Upper lobe of left lung (tissue), 6 donors: ENCODE measurements around the gene CDC16. TPM values are rescaled to one million over a fixed set of nuclear protein-coding genes. Genes with fewer than 3 reads are reported as not detected.

Experiments used
- ATAC-seq, 2 donors: fragments of 200-7000 bp; cut with Tn5 transposase; one replicate each; pipeline ENCODE4 v1.9.1; 2022; ENCODE audit warnings: mild to moderate bottlenecking in 2 of 2, moderate library complexity in 2 of 2; ENCODE audit not compliant: low FRiP score in 2 of 2
- DNase-seq, 2 donors: peaks; one replicate each; pipeline ENCODE4 v3.0.0-alpha.2; 2019 to 2020
- H3K27ac ChIP-seq, 4 donors: fragments of 200-600 bp; sonication (generic); one replicate each; pipeline ENCODE4 v1.5.1; 2016 to 2019
- H3K27me3 ChIP-seq, 4 donors: fragments of 200-600 bp; sonication (generic); one replicate each; pipeline ENCODE4 v1.5.1; 2017 to 2019
- H3K36me3 ChIP-seq, 4 donors: fragments of 200-600 bp; sonication (generic); one replicate each; pipeline ENCODE4 v1.5.1; 2016 to 2019
- H3K4me1 ChIP-seq, 4 donors: fragments of 200-600 bp; sonication (generic); one replicate each; pipeline ENCODE4 v1.5.1; 2018 to 2019
- H3K4me3 ChIP-seq, 4 donors: fragments of 200-600 bp; sonication (generic); one replicate each; pipeline ENCODE4 v1.5.1; 2017 to 2019; ENCODE audit warnings: mild to moderate bottlenecking in 2 of 4, moderate library complexity in 1 of 4
- H3K9me3 ChIP-seq, 4 donors: fragments of 200-600 bp; sonication (generic); one replicate each; pipeline ENCODE4 v1.5.1; 2018 to 2019
- CTCF ChIP-seq, 6 experiments: fragments of 450-650 bp in 4 of 6; fragments of 200-600 bp in 2 of 6; sonication (generic) in 2 of 6; IDR thresholded peaks; one replicate each; pipeline ENCODE4 v1.5.1; 2016 to 2019; ENCODE audit warnings: antibody characterized with exemption in 6 of 6
- EP300 ChIP-seq, 4 donors: sonication (generic); formaldehyde crosslinking; IDR thresholded peaks; one replicate each; pipeline ENCODE4 v1.5.1; 2017; ENCODE audit warnings: antibody characterized with exemption in 4 of 4, control low read depth in 2 of 4
- POLR2A ChIP-seq, 4 donors: fragments of 450-650 bp; IDR thresholded peaks; one replicate each; pipeline ENCODE4 v1.5.1; 2016 to 2017; ENCODE audit warnings: antibody characterized with exemption in 4 of 4, mild to moderate bottlenecking in 2 of 4
- POLR2AphosphoS5 ChIP-seq, 2 donors: sonication (generic); formaldehyde crosslinking; IDR thresholded peaks; one replicate each; pipeline ENCODE4 v1.5.1; 2017; ENCODE audit warnings: antibody characterized with exemption in 2 of 2
- WGBS, 2 donors: methylation state at CpG; one replicate each; pipeline ENCODE4 v1.1.5; 2017 to 2018; 5-methylcytosine and 5-hydroxymethylcytosine counted together
- total RNA-seq, 6 donors: library from RNA; depleted of rRNA in 4 of 6; stranded (reverse); fragments of >200 nt in 4 of 6; gene quantifications; one replicate each; pipeline versions ENCODE4 v1.1.0 to v1.2.1, GENCODE V29; 2016 to 2021
- donor health status: DM: no; HTN: no; CAD: no; lungs with moderate emphysema.
- donor health status: DM: no; HTN: yes; CAD: no; lungs with severe emphysema.

Gene CDC16
- total RNA-seq, 6 donors from 2014 or later, result 46.6 to 123 (median 58.3) TPM

GRCh38 chr13:114283576-114283975 is 48.9 kb downstream of the CDC16 start:
- Histone ChIP-seq H3K4me3 (no peak overlapping the region), H3K4me1 (peaks cover 17 to 29% (median 21%) of the 10 kb centered on the region in 4 donors), H3K27me3 (no peaks in the 10 kb centered on the region), H3K36me3 (peaks cover 0 to 35% (median 25%) of the 10 kb centered on the region in 4 donors), H3K27ac (no peak overlapping the region), H3K9me3 (no peaks in the 10 kb centered on the region)
- TF ChIP-seq POLR2A (IDR thresholded peaks at IDR 0.05) (no peak), CTCF (IDR thresholded peaks at IDR 0.05) (no peak), EP300 (IDR thresholded peaks at IDR 0.05) (no peak), POLR2AphosphoS5 (IDR thresholded peaks at IDR 0.05) (no peak)
- DNase-seq (no peak), ATAC-seq (no peak)
- 75 to 84% methylated on average over 3 of the region's 3 CpGs for WGBS, 2 donors

GRCh38 chr13:114284680-114285079 is 50.0 kb downstream of the CDC16 start:
- ATAC-seq, result no peak
- Histone ChIP-seq H3K36me3 (peaks cover 0 to 44% (median 30%) of the 10 kb centered on the region in 4 donors), H3K27ac (no peak overlapping the region), H3K4me1 (peaks cover 17 to 29% (median 21%) of the 10 kb centered on the region in 4 donors), H3K27me3 (no peaks in the 10 kb centered on the region), H3K4me3 (no peak overlapping the region), H3K9me3 (no peaks in the 10 kb centered on the region)
- WGBS, 2 donors, result 96% methylated on average over 8 of the region's 8 CpGs
- no peak for DNase-seq
- TF ChIP-seq POLR2AphosphoS5 (IDR thresholded peaks at IDR 0.05) (no peak), EP300 (IDR thresholded peaks at IDR 0.05) (no peak), POLR2A (IDR thresholded peaks at IDR 0.05) (no peak), CTCF (IDR thresholded peaks at IDR 0.05) (no peak)

GRCh38 chr13:114285166-114285808 is 50.6 kb downstream of the CDC16 start:
- H3K4me1 ChIP-seq, result peaks cover 11 to 24% (median 16%) of the 10 kb centered on the region in 4 donors
- H3K27ac ChIP-seq, result no peak overlapping the region
- H3K9me3 ChIP-seq, result no peaks in the 10 kb centered on the region
- H3K27me3 ChIP-seq, result no peaks in the 10 kb centered on the region
- TF ChIP-seq CTCF (IDR thresholded peaks at IDR 0.05), result no peak
- no peak for TF ChIP-seq POLR2A (IDR thresholded peaks at IDR 0.05)
- TF ChIP-seq POLR2AphosphoS5 (IDR thresholded peaks at IDR 0.05), result no peak
- no peak for TF ChIP-seq EP300 (IDR thresholded peaks at IDR 0.05)
- no peak overlapping the region for H3K4me3 ChIP-seq
- 88 to 96% methylated on average over 4 of the region's 4 CpGs for WGBS, 2 donors
- peaks cover 0 to 50% (median 35%) of the 10 kb centered on the region in 4 donors for H3K36me3 ChIP-seq
- DNase-seq, result no peak
- no peak for ATAC-seq

- H3K27me3 ChIP-seq, result no peaks in the 10 kb centered on the region
- H3K27ac ChIP-seq, result no peak overlapping the region
- peaks cover 9 to 16% (median 11%) of the 10 kb centered on the region in 4 donors for H3K4me1 ChIP-seq
- ATAC-seq (no peak), DNase-seq (no peak)
- no peak for TF ChIP-seq CTCF (IDR thresholded peaks at IDR 0.05)
- no peak for TF ChIP-seq EP300 (IDR thresholded peaks at IDR 0.05)
- no peak for TF ChIP-seq POLR2AphosphoS5 (IDR thresholded peaks at IDR 0.05)
- TF ChIP-seq POLR2A (IDR thresholded peaks at IDR 0.05), result no peak
- no peak overlapping the region for H3K4me3 ChIP-seq
- no peaks in the 10 kb centered on the region for H3K9me3 ChIP-seq
- peaks cover 2 to 56% (median 38%) of the 10 kb centered on the region in 4 donors for H3K36me3 ChIP-seq
- WGBS, 2 donors, result 96 to 97% methylated on average over 8 of the region's 8 CpGs
These were observed 52.1 kb downstream of the CDC16 start for GRCh38 chr13:114286808-114287207.

GRCh38 chr13:114288157-114288591 is 53.5 kb downstream of the CDC16 start:
- no peak overlapping the region for H3K27ac ChIP-seq

More at GRCh38 chr13:114288157-114288591, 53.5 kb downstream of the CDC16 start:
- Histone ChIP-seq H3K4me1 (peaks cover 0 to 9% (median 5%) of the 10 kb centered on the region in 4 donors), H3K9me3 (no peaks in the 10 kb centered on the region), H3K4me3 (no peak overlapping the region), H3K27me3 (no peaks in the 10 kb centered on the region), H3K36me3 (peaks cover 10 to 69% (median 49%) of the 10 kb centered on the region in 4 donors)
- TF ChIP-seq CTCF (IDR thresholded peaks at IDR 0.05), result no peak
- no peak for TF ChIP-seq POLR2A (IDR thresholded peaks at IDR 0.05)
- no peak for TF ChIP-seq POLR2AphosphoS5 (IDR thresholded peaks at IDR 0.05)
- no peak for TF ChIP-seq EP300 (IDR thresholded peaks at IDR 0.05)
- DNase-seq (peak in 1 of 2 donors; percentile 60), ATAC-seq (no peak)
- 88 to 91% methylated on average over 8 of the region's 8 CpGs for WGBS, 2 donors
